Smooth muscle cell of the brain vasculature (primary cell): ENCODE measurements around the gene NR6A1.

Source experiments
- DNase-seq: peaks from one replicate; pipeline ENCODE4 v3.0.0-alpha.2; 2012; ENCODE audit warnings: low read depth, low spot score

NR6A1 gene

DNA sequence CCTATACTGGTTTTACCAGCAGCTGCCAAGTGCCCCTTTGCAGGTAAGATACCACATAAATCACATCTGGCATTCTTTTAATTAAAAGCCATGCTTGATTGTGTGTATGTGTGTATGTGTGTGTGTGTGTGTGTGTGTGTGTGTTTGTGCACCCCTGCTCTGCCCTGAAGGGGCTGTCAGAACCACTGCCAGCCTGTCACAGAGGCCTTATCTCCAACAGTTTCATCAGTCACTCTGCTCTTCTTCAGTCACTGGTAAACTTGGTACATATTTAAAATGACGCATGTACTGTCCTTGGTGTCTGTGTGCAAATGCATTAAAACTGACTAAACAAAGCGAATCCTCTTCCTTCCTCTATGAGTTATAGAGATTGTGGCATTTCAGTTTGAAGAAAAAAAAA is 244.9 kb downstream of the NR6A1 start:
- DNase-seq: no peak

DNA sequence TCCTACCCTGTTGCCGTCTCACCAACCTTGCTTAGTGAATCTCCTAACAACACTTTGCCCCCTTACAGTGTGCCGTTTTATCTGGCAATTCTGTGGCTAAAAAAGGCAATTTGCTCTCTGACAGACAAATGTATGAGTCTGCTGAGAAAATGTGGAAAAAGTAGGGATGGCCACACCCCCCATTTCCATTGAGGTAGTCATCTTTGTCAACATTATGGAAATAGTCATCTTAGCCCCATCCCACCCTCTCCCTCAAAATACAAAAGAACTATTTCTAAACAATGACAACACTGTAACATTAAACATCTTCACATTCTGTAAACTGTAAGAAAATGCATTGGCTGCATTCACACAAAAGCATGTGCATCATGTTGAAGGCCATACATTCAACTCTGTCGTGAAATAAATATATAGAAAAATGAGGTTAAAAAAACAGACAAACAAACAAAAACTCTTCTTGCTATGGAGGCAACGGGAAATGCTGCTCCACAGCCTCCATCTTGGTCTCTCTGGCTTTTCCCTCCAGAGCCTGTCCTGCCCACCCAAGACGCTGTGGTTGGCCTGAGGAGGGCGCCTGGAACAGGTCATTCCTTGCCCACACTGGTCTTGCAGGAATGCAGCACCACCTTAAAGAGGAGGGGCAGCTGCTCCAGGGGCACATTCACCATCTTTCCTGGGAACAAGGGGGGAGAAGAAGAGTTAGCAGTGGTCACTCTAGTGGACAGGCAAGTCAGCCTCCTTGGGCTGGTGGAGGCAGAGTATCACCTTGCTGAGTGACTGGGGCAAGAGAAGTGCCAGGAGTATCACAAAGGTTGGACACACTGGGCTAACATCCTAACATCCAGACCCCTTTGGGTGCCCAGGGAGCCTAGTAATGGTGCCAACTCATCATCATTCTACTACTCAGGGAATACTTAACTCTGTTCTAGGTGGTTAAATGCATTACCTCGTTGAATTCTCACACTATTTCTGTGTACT is 248.7 kb downstream of the NR6A1 start:
- no peak for DNase-seq

DNA sequence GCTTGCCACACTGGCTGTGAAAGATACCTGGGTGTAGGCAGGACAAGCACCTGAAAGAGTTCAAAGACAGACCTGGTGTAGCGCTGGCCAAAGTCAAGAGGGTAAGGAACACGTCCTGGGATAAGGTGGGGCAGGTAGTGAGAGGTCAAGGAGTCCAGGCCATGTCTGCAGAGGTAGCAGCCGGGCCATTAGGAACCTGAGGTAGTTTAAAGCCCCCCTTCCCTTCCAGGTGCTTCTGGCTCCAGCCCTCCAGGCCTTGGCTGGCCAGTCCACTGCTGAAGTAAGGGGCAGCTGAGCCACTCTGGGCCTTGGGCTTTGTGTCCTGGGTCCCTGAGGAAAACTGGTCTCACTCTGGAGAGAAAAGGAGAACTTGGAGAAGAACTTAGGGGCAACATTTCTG is 250.0 kb downstream of the NR6A1 start:
- no peak for DNase-seq

DNA sequence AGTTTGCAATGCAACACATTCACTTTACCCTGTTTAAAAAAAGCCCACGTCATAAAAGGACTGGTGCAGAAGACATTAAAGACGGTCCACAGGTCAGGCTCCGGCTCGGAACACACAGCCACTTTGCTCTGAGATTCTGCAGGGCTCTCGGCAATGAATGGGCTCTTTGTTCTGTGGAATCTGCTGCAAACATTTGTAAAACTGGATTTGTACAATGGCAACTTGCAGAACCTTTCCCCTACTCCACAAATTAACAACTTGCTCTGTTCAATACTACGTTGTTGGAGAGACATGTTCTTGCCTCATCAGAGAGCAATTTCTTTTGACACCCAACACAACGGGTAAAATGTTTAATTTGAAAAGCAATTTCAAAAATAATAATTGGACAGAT is 250.9 kb downstream of the NR6A1 start:
- no peak for DNase-seq

DNA sequence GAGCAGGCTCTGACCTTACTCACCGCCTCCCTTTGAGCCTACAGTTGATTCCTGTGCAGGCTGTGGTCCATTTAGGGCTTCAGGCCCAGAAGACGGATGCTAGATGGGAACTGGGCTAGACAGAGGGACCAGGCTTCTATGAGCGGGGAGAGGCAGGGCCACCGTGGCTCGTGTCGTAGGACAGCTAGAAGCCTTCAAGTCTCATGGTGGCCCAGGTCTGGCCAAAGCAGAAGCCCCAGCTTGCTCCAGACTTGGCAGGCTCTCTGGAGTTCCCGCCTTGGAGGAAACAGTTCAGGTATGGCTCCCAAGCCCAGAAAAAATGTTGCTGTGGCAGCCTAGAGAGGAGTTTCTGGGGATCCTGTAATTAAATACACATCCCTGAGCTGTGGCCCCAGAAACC is 253.0 kb downstream of the NR6A1 start:
- no peak for DNase-seq

DNA sequence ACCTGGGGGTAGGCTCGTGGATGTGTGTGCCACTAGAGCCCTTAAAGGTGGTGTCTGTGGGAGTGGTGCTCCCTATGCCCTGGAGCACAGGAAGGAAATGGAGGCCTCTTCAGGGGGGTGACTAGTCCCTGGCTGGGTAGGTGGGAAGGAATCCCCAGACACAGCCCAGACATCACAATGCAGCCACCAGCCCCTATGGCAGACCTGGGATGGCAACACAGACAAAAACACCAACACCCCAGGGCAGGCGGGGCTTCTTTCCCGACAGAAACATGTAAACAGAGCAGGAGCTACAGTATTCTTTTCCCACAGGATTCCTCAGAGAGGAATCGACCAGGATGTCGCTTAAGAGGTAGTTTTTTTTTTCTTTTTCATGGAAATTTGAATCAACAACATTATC is 253.5 kb downstream of the NR6A1 start:
- DNase-seq: no peak

DNA sequence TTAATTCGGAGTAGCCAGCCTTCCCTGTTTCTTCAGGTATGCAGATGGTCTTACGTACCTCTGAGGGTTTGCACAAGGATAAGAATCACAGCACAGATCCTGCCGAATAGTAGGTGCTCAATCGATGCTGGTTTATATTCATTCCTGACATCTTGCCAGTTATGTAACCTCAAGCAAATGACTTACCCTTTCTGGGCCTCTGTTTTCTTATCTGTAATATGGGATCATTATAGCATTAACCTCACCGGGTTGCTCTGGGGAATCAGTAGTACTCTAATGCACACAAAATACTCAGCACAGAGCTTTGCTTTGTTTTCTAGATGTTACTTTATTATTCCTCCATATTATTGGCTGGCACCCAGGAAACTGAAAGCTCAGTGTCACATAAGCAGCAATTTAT is 256.2 kb downstream of the NR6A1 start:
- DNase-seq: no peak

DNA sequence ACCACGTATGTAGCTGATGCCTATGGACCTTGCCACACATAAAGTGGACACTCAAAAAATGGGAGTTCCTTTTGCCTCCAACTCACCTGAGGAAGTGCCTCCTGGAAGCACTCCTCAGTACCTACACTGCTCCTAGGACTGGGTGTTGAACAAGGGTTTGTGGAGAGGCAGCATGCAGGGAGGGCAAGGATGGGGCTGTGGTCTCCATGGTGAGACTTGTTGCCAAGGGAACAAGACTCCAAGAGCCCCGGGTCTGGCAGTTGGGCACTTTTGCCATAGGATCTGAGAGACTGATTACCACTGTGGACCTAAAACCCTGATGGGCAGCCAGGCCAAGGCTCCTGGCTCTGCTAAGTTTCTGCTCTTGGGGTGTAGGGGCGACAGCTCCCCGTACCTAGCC is 257.0 kb downstream of the NR6A1 start:
- no peak for DNase-seq

DNA sequence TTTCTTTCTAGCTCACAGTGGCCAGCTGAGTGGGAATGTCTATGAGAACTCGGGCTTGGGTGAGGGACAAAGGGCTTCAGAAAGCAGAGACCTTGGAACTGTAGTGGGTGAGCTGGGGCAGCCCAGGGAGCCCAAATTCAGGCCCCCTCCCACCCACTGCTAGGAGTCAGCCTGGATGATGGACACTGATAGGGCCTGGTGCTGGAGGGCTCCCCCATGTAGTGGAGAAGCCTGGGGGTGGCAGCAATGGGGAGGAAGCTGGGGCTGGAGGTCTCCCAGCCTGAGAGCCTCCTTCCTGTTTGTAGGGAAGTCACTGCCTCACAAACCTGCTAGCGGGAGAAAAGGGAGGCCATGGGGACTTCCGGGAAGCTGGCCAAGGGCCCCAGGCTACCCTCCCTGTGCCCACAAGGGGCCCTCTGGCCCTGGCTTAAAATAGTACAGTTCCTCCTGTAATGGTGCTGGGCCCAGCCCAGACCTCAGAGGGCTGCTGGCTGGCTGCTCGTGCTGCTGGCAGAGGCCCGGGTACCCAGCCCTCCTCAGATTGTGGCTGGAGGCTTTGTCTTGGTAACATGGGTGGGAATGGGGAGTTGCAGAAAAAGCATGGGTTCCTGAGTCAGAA is 257.6 kb downstream of the NR6A1 start:
- no peak for DNase-seq

DNA sequence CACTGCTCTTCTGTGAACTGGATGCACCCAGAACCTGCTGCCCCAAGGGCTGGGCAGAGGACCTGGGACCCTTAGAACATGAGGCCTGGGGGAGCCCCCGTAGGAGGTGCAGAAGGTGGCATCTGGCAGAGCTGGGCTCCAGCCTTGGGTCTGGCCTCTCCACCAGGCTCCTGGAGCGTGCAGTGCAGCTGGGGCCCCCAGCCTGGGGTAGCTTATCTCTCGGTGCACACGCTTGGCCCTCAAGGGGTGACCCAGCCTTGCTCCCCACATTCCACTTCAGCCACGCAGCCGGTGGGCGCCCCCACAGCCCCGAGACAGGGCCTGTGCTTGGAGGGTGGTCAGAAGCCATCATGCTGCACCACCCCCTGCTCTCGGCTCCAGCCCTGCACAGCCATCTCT is 258.3 kb downstream of the NR6A1 start:
- DNase-seq: no peak

DNA sequence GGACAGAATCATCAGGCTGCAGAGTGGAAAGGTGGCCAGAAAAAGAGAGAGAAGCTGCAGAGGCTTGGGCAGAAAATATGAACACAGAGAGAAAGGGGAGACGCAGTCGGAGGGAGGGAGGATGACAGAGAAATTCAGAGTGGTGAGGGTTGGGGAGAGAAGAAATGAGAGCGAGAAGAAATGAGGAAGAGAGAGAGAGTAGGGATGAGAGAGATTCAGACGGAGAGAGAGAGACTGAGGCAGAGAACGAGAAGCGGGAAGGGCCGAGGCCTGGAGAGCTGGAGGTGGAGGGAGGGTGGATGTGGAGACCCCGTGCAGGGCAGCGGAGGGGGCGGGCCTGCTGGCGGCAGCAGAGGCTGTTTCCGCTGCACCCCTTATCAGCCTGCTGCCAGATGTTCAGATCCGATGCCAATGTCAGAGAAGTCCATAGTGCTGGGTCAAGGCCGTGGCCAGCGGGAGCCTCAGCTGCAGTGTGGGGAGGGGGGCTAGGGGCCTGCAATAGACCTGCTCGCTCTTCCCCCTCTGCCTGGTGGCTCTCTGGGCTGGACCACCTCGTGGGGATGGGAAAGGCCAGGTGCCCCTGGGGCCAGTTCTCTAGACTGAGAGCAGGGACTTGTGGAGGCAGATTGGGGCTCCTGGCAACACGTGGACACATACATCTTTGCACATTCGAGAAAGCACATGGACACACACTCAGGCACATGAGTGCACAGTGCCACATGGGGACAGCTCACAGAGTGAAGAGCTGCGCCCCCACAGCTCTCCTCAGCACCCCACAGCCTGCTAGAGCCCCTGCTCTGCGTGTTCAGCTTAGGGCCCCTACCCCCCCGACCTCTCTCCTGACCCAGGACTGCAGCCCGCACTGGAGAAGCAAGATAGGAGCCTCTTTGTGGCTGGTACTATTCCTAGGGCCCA is 259.0 kb downstream of the NR6A1 start:
- DNase-seq: no peak

DNA sequence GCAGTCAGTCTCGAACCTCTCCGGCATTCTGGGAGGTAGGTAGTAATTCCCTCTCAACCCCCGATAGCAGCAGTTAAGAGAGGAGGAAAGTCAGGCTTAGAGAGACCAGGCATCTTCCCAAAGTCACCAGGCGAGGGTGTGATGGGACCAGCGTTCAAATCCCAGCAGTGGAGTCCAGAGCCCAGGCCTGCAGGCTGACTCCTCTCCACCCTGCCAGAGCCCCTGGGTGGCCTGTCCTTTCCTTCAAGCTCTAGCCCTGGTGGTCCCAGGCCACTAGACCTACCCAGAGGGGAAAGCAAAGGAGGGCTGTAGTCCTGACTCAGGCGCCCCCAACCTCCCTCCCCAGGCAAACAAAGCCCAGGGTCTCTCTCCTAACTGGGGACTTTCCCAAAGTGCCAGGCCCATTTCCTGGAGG is 259.7 kb downstream of the NR6A1 start:
- no peak for DNase-seq

DNA sequence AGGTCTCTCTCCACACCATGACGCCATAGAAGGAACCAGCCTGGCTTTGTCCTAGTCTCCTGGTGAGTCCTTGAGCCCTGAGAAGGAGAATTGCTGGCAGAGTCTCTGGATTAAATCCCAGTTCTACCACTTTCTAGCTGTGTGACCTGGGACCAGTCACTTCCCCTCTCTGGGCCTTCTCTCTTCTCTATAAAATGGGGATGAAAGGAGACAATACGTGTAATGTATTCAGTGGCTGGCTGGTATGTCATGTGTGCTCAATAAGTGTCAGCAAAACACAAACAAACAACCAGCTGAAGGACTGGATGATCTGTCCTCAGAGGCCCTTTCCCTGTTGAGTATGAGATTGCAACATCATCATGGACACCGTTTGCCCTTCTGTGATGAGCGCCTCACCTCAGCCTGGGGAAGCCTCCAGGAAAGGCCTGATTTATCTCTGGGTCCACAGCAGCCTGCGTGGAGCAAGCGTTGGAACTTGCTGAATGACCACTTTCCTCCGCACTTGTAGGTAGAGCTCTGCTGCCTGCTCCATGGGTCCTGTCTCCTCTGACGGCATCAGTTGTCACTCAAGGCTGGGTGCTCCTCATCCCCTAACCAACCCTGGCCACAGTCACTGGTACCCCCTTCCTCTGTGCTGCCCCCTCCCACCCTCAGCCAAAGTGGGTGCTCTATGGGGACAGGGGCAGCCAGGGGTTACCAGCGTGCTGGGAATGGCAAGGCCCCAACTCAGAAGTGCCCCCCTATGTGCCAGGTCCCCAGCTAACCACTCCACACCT is 260.3 kb downstream of the NR6A1 start:
- DNase-seq: no peak

DNA sequence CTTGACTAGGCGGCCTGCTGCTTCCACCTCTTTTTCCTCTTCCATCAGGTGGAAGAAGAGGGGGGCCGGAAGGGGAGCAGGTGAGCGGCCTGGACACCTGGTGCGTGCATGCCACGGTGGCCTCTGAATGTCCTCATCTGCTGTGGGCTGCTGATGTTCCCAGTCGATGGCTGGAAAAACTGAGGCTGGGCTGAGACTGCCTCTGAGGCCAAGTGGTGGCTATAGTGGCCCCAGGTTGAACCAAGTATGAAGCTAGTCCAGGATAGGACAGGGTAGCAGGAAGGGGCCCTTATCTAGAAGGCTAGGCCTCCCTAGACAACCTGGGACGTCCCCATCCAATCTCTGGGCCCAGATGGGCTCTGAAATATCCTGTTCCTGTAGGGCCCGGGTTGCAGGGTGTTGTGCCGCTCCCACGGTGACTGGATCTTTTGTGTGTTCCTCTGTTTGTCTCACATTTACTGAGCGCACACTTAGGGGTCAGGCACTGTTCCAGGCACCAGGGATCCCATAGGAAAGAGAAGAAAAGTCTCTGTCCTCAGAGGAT is 263.2 kb downstream of the NR6A1 start:
- no peak for DNase-seq

DNA sequence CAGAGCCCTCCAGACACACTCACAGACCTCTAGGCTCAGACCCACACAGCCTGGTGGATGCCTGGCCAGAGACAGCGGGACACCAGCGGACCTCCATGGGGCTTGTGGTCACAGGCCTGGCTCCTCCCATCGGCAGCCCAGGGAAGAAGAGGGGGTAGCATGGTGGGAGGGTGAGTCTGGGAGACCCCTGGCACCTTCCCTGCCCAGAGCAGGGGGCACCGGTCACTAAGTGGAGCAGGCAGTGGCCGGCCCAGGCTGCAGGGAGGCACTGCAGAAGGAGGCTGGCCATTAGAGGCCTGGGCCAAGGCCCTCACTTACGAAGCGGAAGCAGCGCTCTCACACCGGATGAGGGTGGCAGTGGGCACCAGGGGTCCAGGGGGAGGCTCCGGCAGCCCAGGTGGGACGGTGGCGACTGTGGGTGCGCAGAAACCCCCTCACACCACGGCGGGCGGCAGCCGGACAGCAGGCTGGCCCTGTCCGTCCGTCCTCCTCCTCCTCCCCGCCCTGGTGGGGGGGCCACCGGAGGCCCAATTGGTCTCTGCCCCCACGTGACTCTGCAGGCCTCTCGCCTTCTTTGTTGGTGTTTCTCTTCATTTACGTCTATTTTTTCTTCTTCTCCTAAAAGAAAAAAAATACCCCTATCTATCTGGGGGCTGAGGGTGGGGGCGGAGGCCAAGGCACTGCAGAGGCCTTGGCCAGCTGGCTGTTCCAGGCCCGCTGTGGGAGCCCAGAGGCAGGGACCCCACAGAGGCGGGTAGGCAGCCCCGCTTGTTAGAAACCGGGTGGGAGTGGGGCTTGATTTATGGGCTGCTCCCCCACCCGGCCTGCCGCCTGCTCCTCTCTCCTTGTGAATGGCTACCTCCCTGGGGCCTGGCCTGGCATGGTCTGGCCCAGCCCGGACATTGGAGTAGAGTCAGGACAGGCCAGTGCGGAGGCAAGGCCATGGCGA is 263.9 kb downstream of the NR6A1 start, which contains the start of gene NR5A1:
Gene NR5A1 (minus strand): TSS at position 469 of the 949 bp plus-strand sequence. CDS start 4,004 bp downstream, outside the sequence.
- no peak for DNase-seq

DNA sequence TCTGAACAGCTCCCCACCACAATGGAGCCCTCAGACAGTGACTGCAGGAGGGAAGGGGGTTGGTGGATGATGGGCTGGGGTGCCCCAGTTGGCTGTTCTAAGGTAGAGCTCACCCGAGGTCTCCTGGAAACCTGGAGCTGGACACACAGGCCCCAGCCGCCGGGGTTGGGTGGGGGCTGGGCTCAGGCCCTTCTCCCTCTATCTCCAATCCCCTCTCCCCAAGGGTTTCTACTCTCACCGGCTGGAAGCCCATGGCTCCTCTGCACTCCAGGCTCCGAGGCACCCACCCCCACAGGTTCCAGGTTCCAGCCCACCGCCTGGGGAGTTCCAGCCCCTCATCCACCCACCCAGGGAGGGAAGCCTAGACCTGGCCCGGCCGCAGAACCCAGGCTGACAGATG is 264.7 kb downstream of the NR6A1 start:
- DNase-seq: no peak

DNA sequence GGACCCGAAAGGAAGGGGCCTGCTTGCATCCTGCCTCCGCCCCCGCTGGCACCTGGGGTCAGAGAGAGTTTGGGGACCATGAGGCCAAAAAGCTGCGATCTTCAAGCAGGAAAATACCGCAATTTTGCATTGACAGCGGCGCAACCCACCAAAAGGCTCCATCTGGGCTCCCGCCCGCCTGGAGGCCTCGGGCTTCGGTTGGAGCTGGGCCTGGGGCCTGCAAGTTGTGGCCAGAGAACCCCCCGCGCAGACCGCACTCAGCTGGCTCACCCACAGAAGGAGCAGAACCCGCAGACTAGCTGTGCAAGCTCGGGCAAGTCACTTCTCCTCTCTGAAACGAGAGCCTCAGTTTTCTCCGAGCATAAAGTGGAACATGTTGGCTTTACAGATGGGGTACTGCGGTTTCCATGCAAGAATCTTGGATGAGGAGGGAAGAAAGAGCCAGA is 265.2 kb downstream of the NR6A1 start:
- no peak for DNase-seq

DNA sequence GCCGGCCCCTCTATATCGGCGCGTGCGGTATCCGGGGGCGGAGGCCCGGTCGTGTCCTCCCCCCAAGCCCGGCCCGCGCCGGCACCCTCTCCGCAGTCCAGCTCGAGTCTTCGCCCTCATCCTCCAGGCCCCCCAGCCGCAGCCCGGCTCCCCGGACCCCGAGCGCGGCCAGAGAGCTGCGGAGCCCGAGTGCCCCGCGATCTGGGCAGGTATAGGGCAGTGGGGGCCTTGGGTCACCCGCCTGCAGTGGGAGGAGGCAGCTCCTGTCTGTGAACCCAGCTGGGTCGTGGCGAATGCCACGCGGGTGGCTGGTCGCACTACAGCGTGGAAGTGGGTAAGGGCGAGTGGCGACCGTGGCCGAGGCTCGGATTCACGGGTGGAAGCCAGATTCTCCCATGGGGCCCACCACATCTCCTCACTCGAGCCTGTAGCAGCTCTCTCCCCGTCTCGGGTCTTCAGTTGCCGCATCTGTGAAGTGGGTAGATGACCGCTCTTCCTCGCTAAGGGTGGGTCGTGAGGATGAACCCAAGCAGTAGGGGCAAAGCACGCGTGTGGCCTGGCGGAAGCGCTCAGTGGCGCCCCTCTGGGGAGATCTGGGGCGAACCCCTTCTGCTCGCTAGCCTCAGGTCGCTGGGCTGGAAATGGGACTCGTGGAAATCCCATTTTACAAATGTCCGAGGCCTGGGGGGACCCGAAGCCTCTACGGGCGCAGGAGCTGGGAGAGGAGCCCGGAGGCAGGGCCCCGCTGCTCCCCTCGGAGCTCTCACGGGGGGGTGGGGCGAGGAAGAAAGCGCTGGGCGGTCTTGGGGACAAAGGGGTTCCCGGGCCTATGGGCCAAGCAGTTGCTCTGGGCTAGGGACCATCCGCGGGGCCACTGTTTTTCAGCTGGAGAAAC is 265.9 kb downstream of the NR6A1 start:
- no peak for DNase-seq
